ENCODE data around the gene C14orf180. TPM values are rescaled to one million over a fixed set of nuclear protein-coding genes. Genes with fewer than 3 reads are reported as not detected.

The C14orf180 gene
- total RNA-seq, 1 experiment from 2014 or later, result not detected

DNA sequence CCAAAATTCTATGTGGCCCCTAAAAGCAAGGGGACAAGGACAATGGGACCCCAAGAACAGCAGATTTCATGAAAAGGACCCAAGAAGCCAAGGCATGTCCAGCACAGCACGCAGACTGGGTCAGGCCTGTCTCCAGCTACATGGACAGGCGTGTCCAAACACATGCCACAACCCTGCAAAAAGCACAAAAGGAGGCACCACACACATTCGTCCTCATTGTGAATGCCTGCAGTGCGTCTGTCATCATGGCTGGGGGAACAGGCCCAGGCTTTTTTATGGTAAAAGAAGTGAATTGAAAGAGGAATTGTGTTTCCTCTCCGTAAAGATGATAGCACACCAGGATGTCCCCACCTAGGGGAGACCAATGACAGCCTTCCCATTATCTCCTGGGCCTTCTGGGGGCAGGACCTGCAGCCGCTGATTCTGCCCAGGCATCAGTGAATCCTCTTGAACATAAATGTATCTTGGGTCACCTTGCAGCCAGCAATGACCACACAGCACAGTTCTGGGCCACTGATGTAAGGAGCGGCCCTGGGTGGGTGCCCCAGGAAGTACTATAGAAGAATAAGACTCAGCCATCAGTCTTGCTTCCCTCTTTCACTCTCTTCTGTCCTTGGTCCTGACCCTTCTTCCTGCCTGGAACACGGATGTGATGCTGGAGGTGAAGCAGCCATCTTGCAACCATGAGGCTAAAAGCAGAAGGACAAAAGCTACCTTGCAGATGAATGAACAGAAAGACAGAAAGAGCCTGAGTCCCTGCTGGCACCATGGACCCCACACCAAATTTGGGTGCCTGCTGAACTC, 29.8 kb upstream of the C14orf180 start:
- DNase-seq (ENCODE audit: low read depth, low spot score), result no peak
- ChIA-PET CTCF (no interaction called here), POLR2A (no interaction called here)
- TF ChIP-seq, protein P1, sequence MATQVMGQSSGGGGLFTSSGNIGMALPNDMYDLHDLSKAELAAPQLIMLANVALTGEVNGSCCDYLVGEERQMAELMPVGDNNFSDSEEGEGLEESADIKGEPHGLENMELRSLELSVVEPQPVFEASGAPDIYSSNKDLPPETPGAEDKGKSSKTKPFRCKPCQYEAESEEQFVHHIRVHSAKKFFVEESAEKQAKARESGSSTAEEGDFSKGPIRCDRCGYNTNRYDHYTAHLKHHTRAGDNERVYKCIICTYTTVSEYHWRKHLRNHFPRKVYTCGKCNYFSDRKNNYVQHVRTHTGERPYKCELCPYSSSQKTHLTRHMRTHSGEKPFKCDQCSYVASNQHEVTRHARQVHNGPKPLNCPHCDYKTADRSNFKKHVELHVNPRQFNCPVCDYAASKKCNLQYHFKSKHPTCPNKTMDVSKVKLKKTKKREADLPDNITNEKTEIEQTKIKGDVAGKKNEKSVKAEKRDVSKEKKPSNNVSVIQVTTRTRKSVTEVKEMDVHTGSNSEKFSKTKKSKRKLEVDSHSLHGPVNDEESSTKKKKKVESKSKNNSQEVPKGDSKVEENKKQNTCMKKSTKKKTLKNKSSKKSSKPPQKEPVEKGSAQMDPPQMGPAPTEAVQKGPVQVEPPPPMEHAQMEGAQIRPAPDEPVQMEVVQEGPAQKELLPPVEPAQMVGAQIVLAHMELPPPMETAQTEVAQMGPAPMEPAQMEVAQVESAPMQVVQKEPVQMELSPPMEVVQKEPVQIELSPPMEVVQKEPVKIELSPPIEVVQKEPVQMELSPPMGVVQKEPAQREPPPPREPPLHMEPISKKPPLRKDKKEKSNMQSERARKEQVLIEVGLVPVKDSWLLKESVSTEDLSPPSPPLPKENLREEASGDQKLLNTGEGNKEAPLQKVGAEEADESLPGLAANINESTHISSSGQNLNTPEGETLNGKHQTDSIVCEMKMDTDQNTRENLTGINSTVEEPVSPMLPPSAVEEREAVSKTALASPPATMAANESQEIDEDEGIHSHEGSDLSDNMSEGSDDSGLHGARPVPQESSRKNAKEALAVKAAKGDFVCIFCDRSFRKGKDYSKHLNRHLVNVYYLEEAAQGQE (IDR thresholded peaks at IDR 0.05; ENCODE audit: insufficient read depth in 1 of 2, low read depth in 2 of 2, low read length in 1 of 2), result peak in 1 of 2 experiments; percentile 67; a peak in 1 of 4 replicates
- no peak for TF ChIP-seq SIN3A (IDR thresholded peaks at IDR 0.05; ENCODE audit: borderline replicate concordance, insufficient read depth, low read depth, low read length)
- Histone ChIP-seq H3K4me1 (ENCODE audit: control insufficient read depth, insufficient read depth, low read length) (no peaks in the 10 kb centered on the region), H3K36me3 (ENCODE audit: control insufficient read depth, insufficient read depth, low read length) (no peaks in the 10 kb centered on the region), H3K9me3 (ENCODE audit: control insufficient read depth, insufficient read depth, low read depth, low read length) (no peaks in the 10 kb centered on the region), H3K4me3 (ENCODE audit: low read depth in 2 of 2, low read length in 2 of 2) (no peak overlapping the region), H3K27me3 (ENCODE audit: control insufficient read depth, insufficient read depth, low read length) (no peaks in the 10 kb centered on the region; the same call in 1 of the 2 replicates), H3K27ac (ENCODE audit: low read length) (no peak overlapping the region)
- in situ Hi-C loops (cut with HindIII; ENCODE audit: low pct_unique_long_range_greater_than_20kb, low sequenced_read_pairs), result no loop called here
- ATAC-seq, result no peak
- no TSS peak for BruUV-seq (replicated peaks)
- intact Hi-C loops (cut with micrococcal nuclease; ENCODE audit: unreplicated experiment), result no loop called here

DNA sequence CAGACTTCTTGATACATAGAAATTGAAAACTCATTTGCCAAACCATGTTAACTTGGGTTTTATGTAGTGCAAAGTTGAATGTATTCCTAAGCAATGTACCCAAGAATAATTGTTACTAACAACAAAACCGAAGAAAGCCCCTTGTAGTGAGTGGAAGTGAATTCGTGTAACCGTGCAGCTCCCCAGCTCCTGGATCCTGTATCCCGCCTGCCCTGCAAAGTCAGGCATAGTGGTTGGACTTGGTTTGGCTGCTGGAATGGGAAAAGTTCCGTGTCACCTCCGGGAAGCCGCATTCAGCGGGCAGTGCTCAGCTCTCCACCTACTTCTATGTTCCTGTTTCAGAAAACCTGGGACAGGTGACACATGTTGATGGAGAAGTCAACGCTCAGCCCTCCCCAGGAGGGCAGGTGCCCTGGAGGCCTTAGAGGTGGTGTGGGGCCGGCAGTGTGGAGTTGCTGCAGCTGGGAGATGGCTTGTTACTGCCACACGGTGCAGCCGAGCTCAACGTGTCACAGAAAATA, 29.2 kb upstream of the C14orf180 start:
- intact Hi-C loops (cut with micrococcal nuclease; ENCODE audit: unreplicated experiment), result no loop called here
- CTCF ChIA-PET, result interaction anchor here (0.7 kb wide), 1 partner anchor 58 kb away, joined by 3 read pairs; no protein-coding TSS in a partner anchor
- no peaks in the 10 kb centered on the region for H3K27me3 ChIP-seq (ENCODE audit: control insufficient read depth, insufficient read depth, low read length)
- no peak overlapping the region for H3K4me3 ChIP-seq (ENCODE audit: low read depth in 2 of 2, low read length in 2 of 2)
- H3K36me3 ChIP-seq (ENCODE audit: control insufficient read depth, insufficient read depth, low read length), result no peaks in the 10 kb centered on the region
- TF ChIP-seq SIN3A (IDR thresholded peaks at IDR 0.05; ENCODE audit: borderline replicate concordance, insufficient read depth, low read depth, low read length) (no peak), POLR2AphosphoS5 (IDR thresholded peaks at IDR 0.05; ENCODE audit: low read depth, low read length) (no peak)
- TF ChIP-seq, protein P1 (IDR thresholded peaks at IDR 0.05; ENCODE audit: insufficient read depth in 1 of 2, low read depth in 2 of 2, low read length in 1 of 2), result no peak
- TF ChIP-seq, protein P2, sequence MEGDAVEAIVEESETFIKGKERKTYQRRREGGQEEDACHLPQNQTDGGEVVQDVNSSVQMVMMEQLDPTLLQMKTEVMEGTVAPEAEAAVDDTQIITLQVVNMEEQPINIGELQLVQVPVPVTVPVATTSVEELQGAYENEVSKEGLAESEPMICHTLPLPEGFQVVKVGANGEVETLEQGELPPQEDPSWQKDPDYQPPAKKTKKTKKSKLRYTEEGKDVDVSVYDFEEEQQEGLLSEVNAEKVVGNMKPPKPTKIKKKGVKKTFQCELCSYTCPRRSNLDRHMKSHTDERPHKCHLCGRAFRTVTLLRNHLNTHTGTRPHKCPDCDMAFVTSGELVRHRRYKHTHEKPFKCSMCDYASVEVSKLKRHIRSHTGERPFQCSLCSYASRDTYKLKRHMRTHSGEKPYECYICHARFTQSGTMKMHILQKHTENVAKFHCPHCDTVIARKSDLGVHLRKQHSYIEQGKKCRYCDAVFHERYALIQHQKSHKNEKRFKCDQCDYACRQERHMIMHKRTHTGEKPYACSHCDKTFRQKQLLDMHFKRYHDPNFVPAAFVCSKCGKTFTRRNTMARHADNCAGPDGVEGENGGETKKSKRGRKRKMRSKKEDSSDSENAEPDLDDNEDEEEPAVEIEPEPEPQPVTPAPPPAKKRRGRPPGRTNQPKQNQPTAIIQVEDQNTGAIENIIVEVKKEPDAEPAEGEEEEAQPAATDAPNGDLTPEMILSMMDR (IDR thresholded peaks at IDR 0.05), result no peak
- no peaks in the 10 kb centered on the region for H3K4me1 ChIP-seq (ENCODE audit: control insufficient read depth, insufficient read depth, low read length)
- DNase-seq (ENCODE audit: low read depth, low spot score) (no peak), ATAC-seq (no peak)
- no peak overlapping the region for H3K27ac ChIP-seq (ENCODE audit: low read length)
- no TSS peak for BruUV-seq (replicated peaks)
- POLR2A ChIA-PET, result no interaction called here
- in situ Hi-C loops (cut with HindIII; ENCODE audit: low pct_unique_long_range_greater_than_20kb, low sequenced_read_pairs), result no loop called here
- no peaks in the 10 kb centered on the region for H3K9me3 ChIP-seq (ENCODE audit: control insufficient read depth, insufficient read depth, low read depth, low read length)
